Subcutaneous adipose tissue (tissue), 4 donors: Measurements from ENCODE around the gene SMG6. TPM values are rescaled to one million over a fixed set of nuclear protein-coding genes. Genes with fewer than 3 reads are reported as not detected.

Experiments used
- total RNA-seq, 4 donors: library from RNA; depleted of rRNA; stranded (reverse); fragments of >200 nt; gene quantifications; one replicate each; pipeline ENCODE4 v1.1.0, GENCODE V29; 2016
- TF ChIP-seq, protein P1 (sequence below): fragments of 450-650 bp; IDR thresholded peaks from one replicate; pipeline ENCODE4 v1.5.1; 2016; ENCODE audit warnings: low read depth, mild to moderate bottlenecking, control low read depth, antibody characterized with exemption, moderate library complexity

Gene SMG6
- total RNA-seq: 10 to 100 TPM; 14.5 to 50.7 (median 19.4) TPM

- TF ChIP-seq, protein P1, sequence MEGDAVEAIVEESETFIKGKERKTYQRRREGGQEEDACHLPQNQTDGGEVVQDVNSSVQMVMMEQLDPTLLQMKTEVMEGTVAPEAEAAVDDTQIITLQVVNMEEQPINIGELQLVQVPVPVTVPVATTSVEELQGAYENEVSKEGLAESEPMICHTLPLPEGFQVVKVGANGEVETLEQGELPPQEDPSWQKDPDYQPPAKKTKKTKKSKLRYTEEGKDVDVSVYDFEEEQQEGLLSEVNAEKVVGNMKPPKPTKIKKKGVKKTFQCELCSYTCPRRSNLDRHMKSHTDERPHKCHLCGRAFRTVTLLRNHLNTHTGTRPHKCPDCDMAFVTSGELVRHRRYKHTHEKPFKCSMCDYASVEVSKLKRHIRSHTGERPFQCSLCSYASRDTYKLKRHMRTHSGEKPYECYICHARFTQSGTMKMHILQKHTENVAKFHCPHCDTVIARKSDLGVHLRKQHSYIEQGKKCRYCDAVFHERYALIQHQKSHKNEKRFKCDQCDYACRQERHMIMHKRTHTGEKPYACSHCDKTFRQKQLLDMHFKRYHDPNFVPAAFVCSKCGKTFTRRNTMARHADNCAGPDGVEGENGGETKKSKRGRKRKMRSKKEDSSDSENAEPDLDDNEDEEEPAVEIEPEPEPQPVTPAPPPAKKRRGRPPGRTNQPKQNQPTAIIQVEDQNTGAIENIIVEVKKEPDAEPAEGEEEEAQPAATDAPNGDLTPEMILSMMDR: no peak
These were observed at the start of gene SMG6, which contains the start of gene SRR for GRCh38 chr17:2303204-2304188. SMG6 (minus strand) TSS chr17:2303785; CDS start chr17:2303720, 65 bp downstream. SRR (plus strand) TSS chr17:2303950; CDS start chr17:2315561, 11,611 bp downstream.

DNA sequence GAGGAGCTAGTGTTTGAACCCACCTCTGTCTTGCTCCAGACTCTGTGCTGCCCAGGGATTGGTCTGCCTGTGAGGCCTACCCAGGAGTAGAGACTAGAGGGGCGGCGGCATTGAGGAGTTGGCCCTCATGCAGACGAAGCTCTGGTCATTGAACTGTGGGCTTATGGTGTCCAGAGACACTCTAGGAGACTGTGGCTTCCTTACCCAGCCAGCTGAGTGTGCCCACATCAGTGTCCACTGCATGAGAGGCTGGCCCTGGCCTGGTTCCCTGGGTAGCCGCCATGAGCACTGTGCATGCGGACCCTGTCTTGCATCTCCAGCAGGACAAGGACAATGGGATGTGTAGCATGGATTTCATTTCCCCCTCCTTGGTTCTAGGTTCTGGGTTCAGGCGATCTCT is 47.7 kb upstream of the SMG6 start:
- TF ChIP-seq, protein P1: no peak

- TF ChIP-seq, protein P1: no peak
These were observed 44.5 kb upstream of the SMG6 start for GRCh38 chr17:2347805-2348685.

GRCh38 chr17:2346475-2346874 is 42.9 kb upstream of the SMG6 start:
- TF ChIP-seq, protein P1: no peak

DNA sequence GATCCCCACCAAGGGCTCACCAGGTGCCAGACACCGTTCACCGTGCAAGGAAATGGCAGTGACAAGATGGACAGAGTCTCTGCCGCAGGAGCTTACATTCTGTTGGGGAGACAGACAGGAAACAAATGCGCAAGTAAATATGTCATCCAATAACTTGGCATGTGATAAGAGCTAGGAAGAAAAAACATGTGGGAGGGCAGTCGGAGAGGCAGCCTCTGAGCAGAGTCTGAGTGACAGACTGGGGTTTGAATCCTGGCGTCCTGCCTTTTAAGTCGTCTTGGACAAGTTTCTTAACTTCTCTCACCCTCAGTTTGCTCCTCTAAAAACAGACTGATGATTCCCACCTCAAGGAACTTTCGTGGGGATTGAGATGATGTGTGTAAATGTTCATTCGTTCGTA is 40.9 kb upstream of the SMG6 start:
- TF ChIP-seq, protein P1: no peak

GRCh38 chr17:2343421-2343820 is 39.8 kb upstream of the SMG6 start:
- TF ChIP-seq, protein P1: no peak

- TF ChIP-seq, protein P1: no peak
These were observed 34.7 kb upstream of the SMG6 start for GRCh38 chr17:2338315-2338657.
